ENCODE measurements around the gene ZNF428. TPM values are rescaled to one million over a fixed set of nuclear protein-coding genes. Genes with fewer than 3 reads are reported as not detected.
"Not testable (repeated sequence)": the region's sequence is repeated elsewhere in the genome, so short reads cannot be mapped to it uniquely, and the experiment has no call there.

Gene ZNF428
- total RNA-seq, 1 experiment from 2014 or later, result 58.4 TPM

DNA sequence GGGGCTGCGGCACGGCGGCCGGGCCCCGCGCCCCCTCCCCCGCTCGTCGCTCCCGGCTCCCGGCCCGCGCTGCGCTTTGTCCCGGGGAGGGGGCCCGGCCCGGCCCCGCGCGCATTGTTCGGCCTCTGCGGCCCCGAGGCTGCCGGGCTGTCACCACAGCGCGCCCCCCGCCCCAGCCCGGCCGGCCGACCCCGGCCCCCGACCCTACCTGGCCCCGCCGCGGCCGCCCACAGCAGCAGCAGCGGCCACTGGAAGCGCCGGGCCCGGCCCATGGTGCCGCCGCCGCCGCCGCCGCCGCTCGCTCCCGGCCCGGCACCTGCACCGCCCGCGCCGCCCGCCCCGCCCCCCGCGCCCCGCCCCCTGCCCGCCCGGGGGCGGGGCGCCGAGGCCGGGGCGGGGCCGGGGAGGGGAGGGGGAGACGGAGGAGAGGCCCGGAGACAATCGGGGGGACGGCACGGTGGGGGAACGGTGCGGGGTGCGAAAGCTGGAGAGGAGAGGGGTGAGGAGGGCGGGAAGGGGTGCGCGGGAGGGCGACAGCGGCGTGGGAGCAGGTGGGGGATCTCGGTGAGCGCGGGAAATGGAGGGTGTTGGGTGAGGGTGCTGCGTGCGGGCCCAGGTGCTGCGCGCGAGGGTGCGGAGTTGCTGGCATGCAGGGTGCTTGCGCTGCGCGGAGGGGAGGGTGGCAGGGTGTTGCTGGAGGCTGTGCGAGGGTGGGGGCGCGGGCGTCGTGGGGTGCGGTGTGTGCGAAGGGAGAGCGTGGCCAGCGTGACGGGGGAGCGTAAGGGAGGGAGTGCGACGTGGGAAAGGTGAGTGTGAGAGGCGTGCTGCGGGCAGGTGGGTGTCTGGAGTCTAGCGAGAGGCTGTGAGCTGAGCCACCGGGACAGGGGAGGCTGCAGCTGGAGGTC is 20.3 kb upstream of the ZNF428 start, which contains the start of gene CADM4:
Gene CADM4, minus strand, starts transcription at position 332 of the 905 bp plus-strand sequence. Its CDS starts 60 bp downstream, at position 272.
- no peak for DNase-seq (ENCODE audit: low read depth)

DNA sequence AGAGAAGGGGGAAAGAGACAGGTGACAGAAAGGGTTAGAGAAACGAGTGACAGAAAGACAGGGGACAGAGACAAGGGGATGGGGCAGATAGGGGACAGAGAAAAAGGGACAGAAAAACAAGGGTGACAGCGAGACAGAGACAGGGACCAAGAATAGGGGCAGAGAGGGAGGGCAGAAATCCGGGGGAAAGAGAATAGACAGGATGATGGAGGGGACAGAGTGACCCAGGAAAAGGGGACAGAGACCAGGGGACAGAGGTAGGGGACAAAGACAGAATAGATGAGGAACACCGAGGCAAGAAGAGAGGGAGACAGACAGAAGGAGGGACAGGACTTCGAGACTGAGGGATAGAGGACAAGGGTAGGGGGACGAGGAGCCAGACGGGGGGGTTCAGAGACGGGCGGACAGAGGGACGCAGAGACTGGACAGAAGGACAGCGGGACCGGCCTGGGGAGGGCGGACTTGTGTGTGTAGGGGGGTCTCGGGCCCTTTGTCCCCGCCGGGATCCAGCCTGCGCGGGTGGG is 19.6 kb upstream of the ZNF428 start:
- DNase-seq (ENCODE audit: low read depth), result no peak

DNA sequence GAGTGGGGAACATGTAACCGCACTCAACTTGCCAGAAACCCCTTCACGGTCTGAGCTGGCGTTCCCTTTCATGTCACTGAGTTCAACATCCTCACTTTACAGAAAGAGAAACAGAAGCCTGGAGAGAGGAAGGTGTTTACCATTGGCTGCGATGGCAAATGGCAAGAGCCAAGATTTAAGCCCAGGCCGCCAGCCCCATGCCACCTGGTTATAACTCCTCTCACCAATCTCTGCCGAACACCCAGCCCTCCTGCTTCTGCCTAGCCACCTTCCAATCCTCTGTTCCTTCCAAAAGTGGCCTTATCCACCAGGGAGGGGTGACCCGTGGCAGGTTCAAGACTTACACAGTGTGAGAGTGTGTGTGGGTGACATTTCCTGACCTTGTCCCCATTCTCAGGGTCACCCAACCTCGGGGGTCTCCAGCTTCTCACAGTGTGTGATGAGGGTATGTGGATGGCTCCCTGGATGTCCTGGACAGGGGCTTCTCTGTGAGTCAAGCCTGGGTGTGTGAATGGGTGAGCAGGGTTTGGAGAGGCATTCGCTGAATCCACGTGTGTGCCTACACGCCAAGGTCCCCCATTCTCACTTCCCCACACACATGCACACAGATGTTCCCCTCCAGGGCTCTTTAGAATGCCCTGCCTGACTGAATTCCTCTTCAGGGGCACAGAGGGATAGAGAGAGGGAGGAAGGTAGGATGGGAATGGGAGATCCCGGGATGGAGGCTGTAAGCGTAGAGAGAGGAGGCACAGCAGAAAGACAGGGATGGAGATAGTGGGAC is 19.0 kb upstream of the ZNF428 start:
- no peak for DNase-seq (ENCODE audit: low read depth)

DNA sequence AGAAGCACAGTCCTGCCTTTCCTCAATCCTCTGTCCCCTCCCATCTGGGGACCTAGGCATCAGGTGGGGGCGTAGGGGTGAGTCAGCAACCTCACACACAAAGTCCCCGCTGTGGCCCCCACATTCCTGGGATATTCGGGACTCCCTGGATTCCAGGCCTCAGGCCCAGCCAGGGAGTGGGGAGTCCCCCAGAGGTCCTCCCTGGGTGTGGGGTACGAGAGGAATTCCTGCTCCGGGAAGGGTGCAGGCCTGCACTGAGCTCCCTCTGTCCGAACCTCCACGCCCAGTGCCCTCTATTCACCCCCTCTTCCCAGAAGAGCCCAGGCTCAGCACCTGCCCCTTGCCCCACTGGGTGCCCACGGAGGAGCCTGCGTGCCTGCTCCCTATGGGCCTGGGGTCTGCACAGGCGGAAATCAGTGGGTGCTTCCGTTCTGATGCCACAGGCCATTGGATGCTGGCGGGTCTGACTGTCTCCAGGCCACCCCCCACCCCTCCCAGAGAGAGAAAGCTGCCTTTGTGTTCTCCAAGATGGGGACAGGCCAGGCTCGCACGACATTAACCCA is 16.8 kb upstream of the ZNF428 start:
- peak; percentile 13 for DNase-seq (ENCODE audit: low read depth)

DNA sequence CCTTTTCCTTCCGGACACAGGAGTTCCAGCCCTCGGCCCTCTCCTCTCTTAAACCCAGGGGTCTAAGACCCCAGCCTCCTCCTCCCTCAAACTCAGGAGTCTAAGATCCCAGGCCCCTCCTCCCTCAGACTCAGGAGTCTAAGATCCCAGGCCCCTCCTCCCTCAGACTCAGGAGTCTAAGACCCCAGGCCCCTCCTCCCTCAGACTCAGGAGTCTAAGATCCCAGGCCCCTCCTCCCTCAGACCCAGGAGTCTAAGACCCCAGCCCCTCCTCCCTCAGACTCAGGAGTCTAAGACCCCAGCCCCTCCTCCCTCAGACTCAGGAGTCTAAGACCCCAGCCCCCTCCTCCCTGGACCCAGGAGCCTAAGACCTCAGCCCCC is 16.1 kb upstream of the ZNF428 start:
- not testable (repeated sequence) for DNase-seq (ENCODE audit: low read depth)

DNA sequence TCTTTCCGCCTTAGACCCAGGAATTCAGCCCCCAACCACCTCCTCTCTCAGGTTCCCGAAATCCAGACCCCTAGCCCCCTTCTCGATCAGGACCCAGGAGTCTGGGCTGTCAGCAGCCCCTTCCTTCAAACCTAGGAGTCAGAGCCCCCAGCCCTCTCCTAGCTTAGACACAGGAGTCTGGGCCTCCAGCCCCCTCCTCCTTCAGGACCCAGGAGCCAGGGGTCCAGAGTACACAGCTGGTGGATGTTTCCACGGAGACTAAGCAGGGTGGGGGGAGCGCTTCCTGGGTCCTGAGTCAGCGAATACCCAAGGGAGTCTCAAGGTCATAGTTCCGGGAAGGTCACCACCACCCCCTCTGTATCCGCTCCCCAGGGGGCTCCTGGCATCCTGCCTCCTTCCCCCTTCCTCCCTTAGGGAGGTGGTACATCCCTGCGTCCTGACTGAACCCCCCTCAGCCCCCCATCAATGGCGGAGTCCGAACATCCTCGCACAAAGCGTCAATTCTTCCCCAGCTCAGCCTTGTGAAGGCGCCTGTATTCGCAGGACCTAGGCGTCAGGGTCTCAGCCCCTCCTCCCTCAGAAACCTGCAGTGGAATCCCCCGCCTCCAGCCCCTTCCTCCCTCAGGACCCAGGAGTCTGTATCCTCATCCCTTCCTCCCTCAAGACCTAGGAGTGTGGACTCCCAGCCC is 15.6 kb upstream of the ZNF428 start:
- DNase-seq (ENCODE audit: low read depth), result peak; percentile 33

DNA sequence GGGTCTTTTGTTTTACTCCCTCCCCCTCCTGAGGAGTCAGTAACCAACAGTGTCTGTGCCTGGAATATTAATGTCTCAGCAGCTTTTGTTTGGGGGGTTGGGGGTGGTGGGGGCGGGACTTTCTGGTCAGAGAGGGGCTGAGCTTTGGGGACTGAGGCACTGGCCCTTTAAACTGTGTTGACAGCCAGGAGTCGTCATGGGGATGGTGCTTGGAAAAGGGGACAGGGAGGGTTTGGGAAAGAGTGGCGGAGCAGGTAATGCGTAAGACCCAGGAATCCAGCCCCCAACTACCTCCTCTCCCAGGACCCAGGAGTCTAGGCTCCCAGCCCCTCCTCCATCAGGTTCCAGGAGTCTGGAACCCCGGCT is 15.1 kb upstream of the ZNF428 start:
- DNase-seq (ENCODE audit: low read depth), result no peak

DNA sequence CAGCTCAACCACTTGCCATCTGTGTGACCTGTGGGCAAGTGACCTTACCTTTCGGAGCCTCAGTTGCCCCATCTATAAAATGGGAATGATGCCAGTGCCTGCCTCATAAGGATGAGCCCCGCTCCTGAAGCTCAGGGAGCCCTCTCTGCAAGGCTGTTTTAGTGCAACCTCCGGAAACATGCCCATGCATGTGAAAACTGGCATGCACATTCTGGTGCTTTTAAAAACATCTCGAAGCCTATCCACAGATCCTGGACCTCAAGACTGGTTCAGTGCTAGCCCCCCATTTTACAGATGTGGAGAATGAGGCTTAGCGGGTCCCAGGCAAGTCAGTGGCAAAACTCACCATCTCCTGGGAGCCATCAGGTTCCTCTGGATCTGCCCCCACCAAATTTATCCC is 14.6 kb upstream of the ZNF428 start:
- no peak for DNase-seq (ENCODE audit: low read depth)

DNA sequence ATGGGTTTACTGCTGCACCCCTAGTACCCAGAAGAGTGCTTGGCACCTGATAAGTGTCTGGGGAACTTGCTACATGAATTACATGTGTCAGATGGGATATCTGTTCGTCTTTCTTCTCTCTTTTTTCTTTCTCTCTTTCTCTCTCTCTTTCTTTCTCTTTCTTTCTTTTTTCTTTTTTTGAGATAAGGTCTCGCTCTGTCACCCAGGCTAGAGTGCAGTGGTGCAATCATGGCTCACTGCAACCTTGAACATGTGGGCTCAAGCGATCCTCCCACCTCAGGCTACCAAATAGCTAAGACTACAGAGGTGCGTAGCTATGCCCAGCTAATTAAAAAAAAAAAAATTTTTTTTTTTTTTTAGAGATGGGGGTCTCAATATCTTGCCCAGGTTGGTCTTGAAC is 14.1 kb upstream of the ZNF428 start:
- DNase-seq (ENCODE audit: low read depth), result no peak

DNA sequence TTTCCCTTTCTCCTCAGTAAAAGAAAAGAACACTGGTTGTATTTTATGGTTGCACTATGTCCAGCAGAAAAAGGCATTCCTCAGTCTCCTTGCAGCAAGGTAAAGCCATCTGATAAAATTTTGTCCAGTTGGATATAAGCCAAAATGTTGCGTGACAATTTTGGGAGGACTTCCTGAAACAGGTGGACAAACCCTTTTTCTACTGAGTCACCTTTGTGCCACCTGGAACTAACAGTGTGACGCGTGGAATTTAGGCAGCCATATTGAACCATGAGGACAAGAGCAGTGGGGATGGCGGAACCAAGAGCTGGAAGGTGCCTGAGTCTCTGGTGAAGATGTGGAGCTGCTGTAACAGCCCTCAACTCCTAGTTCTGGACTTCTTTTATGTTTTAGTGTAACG is 12.1 kb upstream of the ZNF428 start:
- no peak for DNase-seq (ENCODE audit: low read depth)

DNA sequence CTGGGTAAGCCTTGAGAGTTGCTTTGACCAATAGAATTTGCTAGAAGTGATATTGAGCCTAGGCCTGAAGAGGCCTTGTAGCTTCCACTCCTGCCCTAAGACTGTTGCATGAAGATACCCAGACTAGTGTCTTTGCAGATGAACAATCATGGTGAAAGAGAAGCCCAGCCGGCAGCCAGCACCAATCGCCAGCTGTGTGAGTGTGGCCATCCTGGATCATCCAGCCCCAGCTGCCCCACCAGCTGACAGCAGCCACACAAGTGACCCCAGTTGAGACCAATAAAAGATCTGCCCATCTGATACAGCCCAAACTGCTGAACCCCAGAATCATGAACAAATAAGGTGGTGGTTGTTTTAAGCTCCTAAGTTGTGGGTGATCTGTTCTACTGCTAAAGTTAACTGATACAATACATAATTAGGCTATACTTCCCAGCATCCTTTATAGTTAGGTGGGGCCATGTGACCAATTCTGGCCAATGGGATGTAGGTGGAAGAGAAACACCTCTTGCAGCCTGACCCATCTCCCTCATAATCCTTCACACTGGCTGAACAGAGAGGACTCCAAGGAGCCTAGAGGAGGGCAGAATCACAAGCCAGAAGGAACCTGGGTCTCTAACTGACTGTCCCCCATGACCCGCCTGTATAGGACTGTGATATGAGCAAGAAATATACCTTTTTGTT is 9.4 kb upstream of the ZNF428 start:
- DNase-seq (ENCODE audit: low read depth), result no peak

DNA sequence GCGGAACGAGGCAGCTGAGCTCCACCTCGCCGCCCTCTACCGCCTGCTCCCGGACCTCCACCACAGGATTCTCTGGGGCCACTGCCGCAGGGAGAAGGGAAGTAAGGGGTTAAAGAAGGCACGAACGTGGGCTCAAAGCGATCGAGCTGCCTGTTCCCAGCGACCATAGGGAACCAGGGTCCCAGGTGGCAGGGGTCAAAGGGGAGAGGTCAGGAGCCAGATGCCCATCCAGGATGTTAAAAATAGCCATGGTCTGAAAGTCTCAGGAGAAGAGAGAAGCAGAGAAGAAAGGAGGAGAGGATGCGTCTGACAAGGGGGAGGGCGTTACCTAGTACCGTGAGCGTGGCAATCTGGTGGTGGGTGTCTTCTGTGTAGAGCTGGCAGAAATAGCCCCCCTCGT is 7.4 kb upstream of the ZNF428 start:
- no peak for DNase-seq (ENCODE audit: low read depth)

DNA sequence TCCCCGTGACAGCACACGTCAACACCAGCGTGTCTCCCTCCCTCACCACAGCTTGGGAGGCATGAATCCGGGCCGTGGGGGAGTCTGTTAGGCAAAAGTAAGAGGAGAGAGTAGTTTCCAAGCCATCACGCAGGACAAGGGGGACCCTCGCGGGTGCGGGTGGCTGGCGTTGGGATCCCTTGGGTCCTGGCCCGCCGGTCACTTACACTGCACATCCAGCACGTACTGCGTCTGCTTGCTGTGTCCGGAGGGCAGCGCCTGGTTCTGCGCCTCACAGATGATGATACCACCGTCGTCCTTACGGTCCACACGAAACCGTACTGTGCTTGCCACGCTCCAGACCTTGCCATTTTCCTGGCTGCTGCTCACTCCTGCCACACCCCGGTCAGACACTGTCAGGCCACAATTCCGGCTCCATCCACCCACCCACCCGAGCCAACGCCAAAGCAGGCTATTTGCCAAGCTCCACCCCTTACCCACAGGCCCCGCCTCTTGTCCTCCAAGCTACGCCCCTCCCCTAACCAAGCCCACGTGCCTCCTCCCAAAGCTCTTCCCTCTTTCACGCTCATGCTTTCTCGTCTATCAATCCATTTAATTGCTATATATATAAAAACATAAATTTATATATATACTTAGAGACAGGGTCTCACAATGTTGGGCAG is 6.6 kb upstream of the ZNF428 start:
- DNase-seq (ENCODE audit: low read depth), result no peak

DNA sequence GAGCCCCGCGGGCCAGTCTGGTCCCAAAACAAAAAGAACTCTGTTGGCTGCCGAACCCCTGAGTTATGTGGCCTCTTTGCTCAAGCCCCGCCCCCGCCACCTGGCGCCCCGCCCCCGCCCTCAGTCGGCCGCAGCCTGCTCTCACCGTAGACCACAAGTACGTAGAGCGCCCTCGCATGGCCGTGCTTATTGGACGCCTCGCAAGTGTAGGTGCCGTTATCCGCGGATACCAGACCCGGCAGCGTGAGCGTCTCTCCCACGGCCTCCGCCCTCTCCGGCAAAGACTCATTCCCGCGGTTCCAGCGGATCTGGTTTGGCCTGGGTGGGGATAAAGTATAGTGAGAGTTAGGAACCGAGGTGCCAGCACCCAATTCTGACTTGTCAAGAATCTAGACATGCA is 5.5 kb upstream of the ZNF428 start:
- no peak for DNase-seq (ENCODE audit: low read depth)

DNA sequence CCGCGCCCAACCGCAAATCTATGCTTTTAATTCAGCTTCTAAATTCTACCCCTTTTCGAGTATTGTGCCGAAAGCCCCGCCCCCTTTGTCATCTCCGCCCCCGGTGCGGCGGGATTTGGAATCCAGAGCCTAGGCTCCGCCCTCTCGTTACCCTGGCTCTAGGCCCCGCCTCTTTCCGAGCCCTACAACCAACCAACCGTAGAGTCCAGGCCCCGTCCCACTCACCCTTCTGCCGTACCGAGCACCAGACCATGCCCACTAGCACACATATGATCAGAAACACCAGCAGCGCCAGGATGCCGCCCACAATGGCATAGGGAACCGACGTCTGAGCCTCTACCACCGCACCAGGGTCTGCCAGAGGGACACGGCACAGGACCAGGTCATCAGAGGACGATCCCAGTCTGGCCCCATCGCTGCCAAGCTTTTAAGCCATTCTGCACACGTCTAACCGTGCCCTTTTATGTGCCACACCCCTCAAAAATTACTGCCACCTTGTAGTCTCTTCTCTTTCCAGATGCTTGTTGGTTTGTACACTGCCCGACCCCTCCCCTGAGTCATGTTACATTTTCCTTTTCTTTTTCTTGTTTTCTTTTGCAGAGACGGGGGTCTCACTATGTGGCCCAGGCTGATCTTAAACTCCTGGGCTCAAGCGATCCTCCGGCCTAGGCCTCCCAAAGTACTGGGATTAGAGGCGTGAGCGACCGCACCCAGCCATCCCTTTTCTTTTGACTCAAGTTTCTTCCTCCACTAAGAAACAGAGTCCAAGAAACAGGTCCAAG is 4.7 kb upstream of the ZNF428 start:
- DNase-seq (ENCODE audit: low read depth), result no peak

DNA sequence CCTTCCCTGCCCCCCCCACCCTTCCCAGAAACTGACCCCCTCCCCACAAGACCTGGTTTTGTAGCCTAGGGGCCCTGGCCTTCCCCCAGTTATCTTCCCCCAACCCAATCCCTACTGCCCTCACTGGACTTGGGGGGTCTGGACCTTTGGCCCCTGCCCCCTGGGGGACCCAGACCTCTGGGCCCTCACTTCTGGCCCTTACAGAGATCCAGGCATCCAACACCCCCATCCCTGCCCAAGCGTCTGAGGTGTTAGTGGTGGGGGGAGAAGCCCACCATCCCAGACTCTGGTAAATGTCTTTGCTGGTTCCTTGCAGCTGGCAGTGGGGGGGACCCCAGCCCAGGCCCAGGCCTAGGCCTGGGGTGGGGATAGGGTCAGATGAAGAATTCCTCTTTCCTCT is 3.5 kb upstream of the ZNF428 start:
- DNase-seq (ENCODE audit: low read depth), result no peak

DNA sequence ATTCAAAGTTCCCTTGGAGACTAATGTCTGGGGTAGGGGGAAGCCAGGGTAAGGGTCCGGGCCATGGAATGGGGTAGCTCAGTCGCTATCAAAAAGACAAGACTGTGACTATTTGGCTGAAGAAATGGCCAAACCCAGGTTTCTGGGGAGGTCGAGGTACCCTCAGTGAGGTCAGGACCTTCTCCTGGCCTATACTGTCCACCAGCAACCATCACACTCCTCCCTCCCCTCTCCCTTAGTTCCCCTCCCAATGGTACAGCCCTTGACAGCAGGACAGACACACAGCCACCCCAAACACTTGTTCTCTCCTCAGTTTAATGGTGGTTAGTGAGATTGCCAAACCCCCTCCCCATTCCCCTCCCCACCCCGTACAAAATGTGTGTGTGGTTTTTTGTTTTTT is 2.6 kb upstream of the ZNF428 start:
- DNase-seq (ENCODE audit: low read depth), result no peak

DNA sequence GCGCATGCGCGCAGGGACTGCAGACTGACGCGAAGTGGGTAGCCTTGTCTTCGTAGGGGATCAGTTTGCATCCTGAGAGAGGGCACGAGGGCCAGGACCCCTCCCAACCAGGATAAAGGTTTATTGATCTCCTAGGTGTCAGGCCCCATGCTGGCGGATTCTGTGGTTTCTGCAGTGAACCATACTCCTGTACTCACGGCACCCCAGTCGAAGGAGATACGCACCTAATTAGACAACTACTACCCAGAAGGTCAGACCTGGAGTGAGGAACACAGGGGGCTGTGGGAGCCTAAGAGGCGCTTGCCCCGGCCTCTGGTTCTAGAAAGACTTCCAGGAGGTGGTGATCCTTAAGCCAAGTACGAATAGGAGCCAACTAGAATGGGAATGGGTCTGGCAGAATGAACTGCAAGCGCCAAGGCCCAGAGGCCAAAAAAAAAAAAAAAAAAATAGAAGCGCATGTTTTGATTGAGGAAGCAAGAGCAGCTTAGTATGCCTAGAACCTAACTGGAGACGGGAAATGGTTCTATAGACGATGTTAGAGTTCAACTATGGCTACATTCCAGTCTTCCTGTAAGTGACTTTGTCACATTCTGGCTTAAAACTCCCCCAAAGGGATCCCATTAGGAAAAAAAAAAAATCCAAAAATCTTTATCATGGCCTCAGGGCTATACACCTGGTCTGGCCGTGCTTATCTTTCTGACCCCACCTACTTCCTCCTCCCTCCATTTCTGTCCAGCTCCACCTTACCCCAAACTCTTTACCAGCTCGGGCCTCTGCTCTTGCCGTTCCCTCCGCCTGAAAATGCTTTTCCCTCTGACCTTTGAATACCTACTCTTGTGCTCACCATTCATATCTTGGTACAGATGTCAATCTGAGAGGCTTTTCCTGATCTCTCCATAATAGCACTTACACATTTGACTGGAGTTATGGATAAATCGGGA is 902 bp upstream of the ZNF428 start:
- no peak for DNase-seq (ENCODE audit: low read depth)

DNA sequence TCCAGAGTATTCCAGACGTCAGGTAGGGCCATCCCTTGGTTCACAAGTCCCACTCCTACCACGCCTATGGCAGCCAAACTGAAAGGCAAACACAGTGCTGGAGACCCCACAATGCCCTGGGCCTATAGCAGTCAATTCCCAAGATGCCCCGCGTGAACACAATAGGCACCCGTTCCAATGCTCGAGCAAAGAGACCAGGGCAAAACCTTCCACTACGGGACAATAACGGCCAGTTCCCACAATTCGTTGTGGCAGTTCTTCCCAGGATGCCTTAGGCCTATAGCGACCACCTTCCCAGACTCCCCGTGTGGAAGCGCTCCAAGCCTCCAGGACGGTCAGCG is 538 bp downstream of the ZNF428 start:
- DNase-seq (ENCODE audit: low read depth), result no peak

All from LHCN-M2 (cell line).